Sigmoid colon (tissue), 4 donors: ENCODE results near the gene ESYT2.

Experiments
- CTCF ChIP-seq, 4 experiments: fragments of 450-650 bp in 3 of 4; fragments of 200-600 bp in 1 of 4; IDR thresholded peaks; one replicate each; pipeline ENCODE4 v1.5.1; 2016 to 2019; ENCODE audit warnings: antibody characterized with exemption in 4 of 4, mild to moderate bottlenecking in 3 of 4, moderate library complexity in 2 of 4
- POLR2A ChIP-seq, 2 donors: fragments of 450-650 bp; IDR thresholded peaks; one replicate each; pipeline ENCODE4 v1.6.1; 2016; ENCODE audit warnings: antibody characterized with exemption in 2 of 2, mild to moderate bottlenecking in 2 of 2, moderate library complexity in 2 of 2
- POLR2AphosphoS5 ChIP-seq, 4 donors: sonication (generic); formaldehyde crosslinking; IDR thresholded peaks; one replicate each; pipeline ENCODE4 v1.6.1; 2017; ENCODE audit warnings: antibody characterized with exemption in 4 of 4

- no peak for TF ChIP-seq CTCF (IDR thresholded peaks at IDR 0.05)
- TF ChIP-seq POLR2A (IDR thresholded peaks at IDR 0.05) = no peak
- TF ChIP-seq POLR2AphosphoS5 (IDR thresholded peaks at IDR 0.05) = no peak
Measured at GRCh38 chr7:158805414-158805813, 23.9 kb downstream of the ESYT2 start.
